ENCODE results near the gene FBLN2. TPM values are rescaled to one million over a fixed set of nuclear protein-coding genes. Genes with fewer than 3 reads are reported as not detected.

The FBLN2 gene
- total RNA-seq, 1 experiment from 2014 or later: 0.39 TPM

GRCh38 chr3:13549623-13550422 is 898 bp downstream of the FBLN2 start:
- no peak overlapping the region for H3K27ac ChIP-seq (ENCODE audit: low read depth, low read length)
- CTCF ChIA-PET: no interaction called here

DNA sequence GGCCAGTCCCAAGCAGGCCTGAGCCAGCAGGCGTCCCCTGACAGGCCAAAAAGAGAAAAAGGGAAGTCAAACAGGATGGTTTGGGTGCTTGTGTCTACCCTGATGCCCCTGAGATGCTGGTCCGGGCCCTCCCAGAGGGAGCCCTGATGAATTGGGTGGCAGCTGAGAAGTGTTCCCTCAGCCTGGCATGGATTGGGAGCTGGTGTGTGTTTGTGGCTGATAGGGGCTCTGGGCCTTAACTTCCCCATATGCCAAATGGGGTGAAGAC is 1.4 kb downstream of the FBLN2 start:
- Histone ChIP-seq H2AFZ (ENCODE audit: low read depth, low read length, poor library complexity, severe bottlenecking) (no peak overlapping the region), H3K4me1 (ENCODE audit: control insufficient read depth in 1 of 2, insufficient read depth in 2 of 2, low read length in 2 of 2) (peaks cover 0 to 7% of the 10 kb centered on the region in 2 experiments; a peak in 1 of 4 replicates), H3K9ac (ENCODE audit: low read length) (no peak overlapping the region), H3K27me3 (ENCODE audit: insufficient read depth, low read length) (no peaks in the 10 kb centered on the region), H3K36me3 (ENCODE audit: control insufficient read depth in 1 of 2, insufficient read depth in 2 of 2, low read length in 2 of 2) (no peaks in the 10 kb centered on the region), H3K9me2 (ENCODE audit: insufficient read depth) (no peaks in the 10 kb centered on the region), H3K9me3 (ENCODE audit: control insufficient read depth in 1 of 2, insufficient read depth in 1 of 2, low read depth in 1 of 2, low read length in 2 of 2) (no peaks in the 10 kb centered on the region), H4K20me1 (ENCODE audit: insufficient read depth) (no peaks in the 10 kb centered on the region), H3K4me2 (ENCODE audit: low read length) (no peak overlapping the region), H3K27ac (ENCODE audit: low read depth, low read length) (no peak overlapping the region), H3K79me2 (ENCODE audit: insufficient read depth, low read length) (no peaks in the 10 kb centered on the region), H3K4me3 (replicated peaks in 1 of 2; ENCODE audit: low read depth in 1 of 2, low read length in 2 of 2) (no peak overlapping the region)
- ChIA-PET CTCF (no interaction called here), POLR2A (no interaction called here), RAD21 (ENCODE audit: low non-redundant PET in 1 of 2, low total read pairs in 2 of 2, uncharacterized antibody in 2 of 2, unreplicated experiment in 2 of 2) (no interaction called here)
- no TSS peak for BruUV-seq (replicated peaks)
- no peak for ATAC-seq
- TF ChIP-seq FOSL1 (IDR thresholded peaks at IDR 0.05; ENCODE audit: low read depth) (no peak), TCF7L2 (IDR thresholded peaks at IDR 0.05; ENCODE audit: borderline replicate concordance, extremely low read depth, insufficient read depth, insufficient read length) (no peak), YY1 (IDR thresholded peaks at IDR 0.05; ENCODE audit: extremely low read depth, insufficient replicate concordance, low read depth, low read length) (no peak), ATF3 (IDR thresholded peaks at IDR 0.05) (no peak), SRF (IDR thresholded peaks at IDR 0.05; ENCODE audit: low read depth) (no peak), EZH2phosphoT487 (IDR thresholded peaks at IDR 0.05; ENCODE audit: borderline replicate concordance) (no peak)
- TF ChIP-seq, protein P1, sequence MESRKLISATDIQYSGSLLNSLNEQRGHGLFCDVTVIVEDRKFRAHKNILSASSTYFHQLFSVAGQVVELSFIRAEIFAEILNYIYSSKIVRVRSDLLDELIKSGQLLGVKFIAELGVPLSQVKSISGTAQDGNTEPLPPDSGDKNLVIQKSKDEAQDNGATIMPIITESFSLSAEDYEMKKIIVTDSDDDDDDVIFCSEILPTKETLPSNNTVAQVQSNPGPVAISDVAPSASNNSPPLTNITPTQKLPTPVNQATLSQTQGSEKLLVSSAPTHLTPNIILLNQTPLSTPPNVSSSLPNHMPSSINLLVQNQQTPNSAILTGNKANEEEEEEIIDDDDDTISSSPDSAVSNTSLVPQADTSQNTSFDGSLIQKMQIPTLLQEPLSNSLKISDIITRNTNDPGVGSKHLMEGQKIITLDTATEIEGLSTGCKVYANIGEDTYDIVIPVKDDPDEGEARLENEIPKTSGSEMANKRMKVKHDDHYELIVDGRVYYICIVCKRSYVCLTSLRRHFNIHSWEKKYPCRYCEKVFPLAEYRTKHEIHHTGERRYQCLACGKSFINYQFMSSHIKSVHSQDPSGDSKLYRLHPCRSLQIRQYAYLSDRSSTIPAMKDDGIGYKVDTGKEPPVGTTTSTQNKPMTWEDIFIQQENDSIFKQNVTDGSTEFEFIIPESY (IDR thresholded peaks at IDR 0.05; ENCODE audit: extremely low read depth, insufficient replicate concordance, low read length): no peak
- TF ChIP-seq, protein P2, sequence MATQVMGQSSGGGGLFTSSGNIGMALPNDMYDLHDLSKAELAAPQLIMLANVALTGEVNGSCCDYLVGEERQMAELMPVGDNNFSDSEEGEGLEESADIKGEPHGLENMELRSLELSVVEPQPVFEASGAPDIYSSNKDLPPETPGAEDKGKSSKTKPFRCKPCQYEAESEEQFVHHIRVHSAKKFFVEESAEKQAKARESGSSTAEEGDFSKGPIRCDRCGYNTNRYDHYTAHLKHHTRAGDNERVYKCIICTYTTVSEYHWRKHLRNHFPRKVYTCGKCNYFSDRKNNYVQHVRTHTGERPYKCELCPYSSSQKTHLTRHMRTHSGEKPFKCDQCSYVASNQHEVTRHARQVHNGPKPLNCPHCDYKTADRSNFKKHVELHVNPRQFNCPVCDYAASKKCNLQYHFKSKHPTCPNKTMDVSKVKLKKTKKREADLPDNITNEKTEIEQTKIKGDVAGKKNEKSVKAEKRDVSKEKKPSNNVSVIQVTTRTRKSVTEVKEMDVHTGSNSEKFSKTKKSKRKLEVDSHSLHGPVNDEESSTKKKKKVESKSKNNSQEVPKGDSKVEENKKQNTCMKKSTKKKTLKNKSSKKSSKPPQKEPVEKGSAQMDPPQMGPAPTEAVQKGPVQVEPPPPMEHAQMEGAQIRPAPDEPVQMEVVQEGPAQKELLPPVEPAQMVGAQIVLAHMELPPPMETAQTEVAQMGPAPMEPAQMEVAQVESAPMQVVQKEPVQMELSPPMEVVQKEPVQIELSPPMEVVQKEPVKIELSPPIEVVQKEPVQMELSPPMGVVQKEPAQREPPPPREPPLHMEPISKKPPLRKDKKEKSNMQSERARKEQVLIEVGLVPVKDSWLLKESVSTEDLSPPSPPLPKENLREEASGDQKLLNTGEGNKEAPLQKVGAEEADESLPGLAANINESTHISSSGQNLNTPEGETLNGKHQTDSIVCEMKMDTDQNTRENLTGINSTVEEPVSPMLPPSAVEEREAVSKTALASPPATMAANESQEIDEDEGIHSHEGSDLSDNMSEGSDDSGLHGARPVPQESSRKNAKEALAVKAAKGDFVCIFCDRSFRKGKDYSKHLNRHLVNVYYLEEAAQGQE (IDR thresholded peaks at IDR 0.05; ENCODE audit: low read depth): no peak
- intact Hi-C loops (cut with micrococcal nuclease): no loop called here
- no peak for DNase-seq (ENCODE audit: low read depth, low spot score)

More at GRCh38 chr3:13549623-13550422, 898 bp downstream of the FBLN2 start:
- Histone ChIP-seq H3K9me2 (ENCODE audit: insufficient read depth) (no peaks in the 10 kb centered on the region), H3K79me2 (ENCODE audit: insufficient read depth, low read length) (no peaks in the 10 kb centered on the region), H3K4me3 (replicated peaks in 1 of 2; ENCODE audit: low read depth in 1 of 2, low read length in 2 of 2) (no peak overlapping the region), H3K9ac (ENCODE audit: low read length) (no peak overlapping the region), H3K4me1 (ENCODE audit: control insufficient read depth in 1 of 2, insufficient read depth in 2 of 2, low read length in 2 of 2) (peaks cover 0 to 7% of the 10 kb centered on the region in 2 experiments; a peak in 1 of 4 replicates), H4K20me1 (ENCODE audit: insufficient read depth) (no peaks in the 10 kb centered on the region), H3K27me3 (ENCODE audit: insufficient read depth, low read length) (no peaks in the 10 kb centered on the region), H3K9me3 (ENCODE audit: control insufficient read depth in 1 of 2, insufficient read depth in 1 of 2, low read depth in 1 of 2, low read length in 2 of 2) (no peaks in the 10 kb centered on the region), H3K4me2 (ENCODE audit: low read length) (no peak overlapping the region), H2AFZ (ENCODE audit: low read depth, low read length, poor library complexity, severe bottlenecking) (no peak overlapping the region), H3K36me3 (ENCODE audit: control insufficient read depth in 1 of 2, insufficient read depth in 2 of 2, low read length in 2 of 2) (no peaks in the 10 kb centered on the region)
- no TSS peak for BruUV-seq (replicated peaks)
- DNase-seq (ENCODE audit: low read depth, low spot score): no peak
- POLR2A ChIA-PET: no interaction called here
- ATAC-seq: no peak
- no peak for TF ChIP-seq FOSL1 (IDR thresholded peaks at IDR 0.05; ENCODE audit: low read depth)
- TF ChIP-seq EGR1 (IDR thresholded peaks at IDR 0.05; ENCODE audit: low read depth): no peak
- TF ChIP-seq CBX3 (IDR thresholded peaks at IDR 0.05; ENCODE audit: low read depth): no peak
- RAD21 ChIA-PET (ENCODE audit: low non-redundant PET in 1 of 2, low total read pairs in 2 of 2, uncharacterized antibody in 2 of 2, unreplicated experiment in 2 of 2): no interaction called here
- intact Hi-C loops (cut with micrococcal nuclease): no loop called here

All from HCT116 (cell line).